ENCODE results near the gene CNTNAP5. TPM values are rescaled to one million over a fixed set of nuclear protein-coding genes. Genes with fewer than 3 reads are reported as not detected.

CNTNAP5 gene
- total RNA-seq, 4 donors from 2014 or later: 0.17 TPM; not detected in 3

DNA sequence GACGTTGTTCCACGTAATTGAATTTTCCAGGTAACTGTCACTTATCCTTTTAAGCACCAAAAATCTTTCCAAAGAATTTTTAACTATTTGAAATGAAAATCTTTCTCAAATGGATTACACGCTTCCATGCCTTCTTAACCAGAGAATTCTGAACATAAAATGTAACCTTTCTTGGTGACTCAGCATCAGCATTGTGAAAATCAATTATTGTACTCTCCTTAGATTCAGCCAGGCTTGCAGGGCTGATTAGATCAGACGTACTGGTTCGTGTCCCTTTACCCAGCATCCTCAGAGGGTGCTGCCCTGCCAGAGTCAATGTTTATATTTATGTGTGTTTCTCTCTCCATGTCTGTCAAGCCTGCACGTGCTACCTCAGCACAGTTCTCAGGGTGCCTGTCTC lies 623.9 kb downstream of the CNTNAP5 start:
- H3K4me1 ChIP-seq: no peaks in the 10 kb centered on the region
- no peak overlapping the region for H3K4me3 ChIP-seq
- H3K27me3 ChIP-seq: no peaks in the 10 kb centered on the region
- intact Hi-C loops (cut with DNase I): no loop called here
- H3K9me3 ChIP-seq: no peaks in the 10 kb centered on the region
- no peak overlapping the region for H3K27ac ChIP-seq (replicated peaks in 1 of 4)
- TF ChIP-seq EP300 (IDR thresholded peaks at IDR 0.05) (no peak), POLR2AphosphoS5 (IDR thresholded peaks at IDR 0.05) (no peak), POLR2A (IDR thresholded peaks at IDR 0.05; ENCODE audit: low read depth) (no peak)
- TF ChIP-seq, protein P1, sequence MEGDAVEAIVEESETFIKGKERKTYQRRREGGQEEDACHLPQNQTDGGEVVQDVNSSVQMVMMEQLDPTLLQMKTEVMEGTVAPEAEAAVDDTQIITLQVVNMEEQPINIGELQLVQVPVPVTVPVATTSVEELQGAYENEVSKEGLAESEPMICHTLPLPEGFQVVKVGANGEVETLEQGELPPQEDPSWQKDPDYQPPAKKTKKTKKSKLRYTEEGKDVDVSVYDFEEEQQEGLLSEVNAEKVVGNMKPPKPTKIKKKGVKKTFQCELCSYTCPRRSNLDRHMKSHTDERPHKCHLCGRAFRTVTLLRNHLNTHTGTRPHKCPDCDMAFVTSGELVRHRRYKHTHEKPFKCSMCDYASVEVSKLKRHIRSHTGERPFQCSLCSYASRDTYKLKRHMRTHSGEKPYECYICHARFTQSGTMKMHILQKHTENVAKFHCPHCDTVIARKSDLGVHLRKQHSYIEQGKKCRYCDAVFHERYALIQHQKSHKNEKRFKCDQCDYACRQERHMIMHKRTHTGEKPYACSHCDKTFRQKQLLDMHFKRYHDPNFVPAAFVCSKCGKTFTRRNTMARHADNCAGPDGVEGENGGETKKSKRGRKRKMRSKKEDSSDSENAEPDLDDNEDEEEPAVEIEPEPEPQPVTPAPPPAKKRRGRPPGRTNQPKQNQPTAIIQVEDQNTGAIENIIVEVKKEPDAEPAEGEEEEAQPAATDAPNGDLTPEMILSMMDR (IDR thresholded peaks at IDR 0.05): no peak
- H3K36me3 ChIP-seq: no peaks in the 10 kb centered on the region
- WGBS: 81% methylated on average over 6 of the region's 6 CpGs
- no peak for DNase-seq (ENCODE audit: extremely low spot score)

DNA sequence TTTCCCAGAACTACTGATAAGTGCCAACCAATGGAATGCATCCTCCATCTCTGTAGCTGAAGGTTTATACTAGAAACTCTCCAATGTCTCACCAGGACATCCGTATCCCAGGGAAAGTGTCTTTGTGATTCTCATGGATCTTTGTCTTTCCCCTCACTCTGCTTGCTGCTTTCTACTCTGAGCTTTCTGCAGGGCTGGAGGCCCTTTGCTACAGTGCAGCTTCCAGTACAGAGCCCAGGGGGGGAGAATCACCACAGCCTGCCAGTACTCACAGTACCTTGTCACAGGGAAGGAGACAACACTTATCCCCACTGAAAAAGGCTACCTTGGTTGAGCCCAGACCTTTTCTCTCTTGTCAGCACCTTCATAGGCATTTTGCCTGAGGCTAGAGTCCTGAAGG lies 627.0 kb downstream of the CNTNAP5 start:
- Histone ChIP-seq H3K27me3 (no peaks in the 10 kb centered on the region), H3K9me3 (no peaks in the 10 kb centered on the region), H3K27ac (replicated peaks in 1 of 4) (no peak overlapping the region), H3K4me1 (no peaks in the 10 kb centered on the region), H3K4me3 (no peak overlapping the region), H3K36me3 (no peaks in the 10 kb centered on the region)
- intact Hi-C loops (cut with DNase I): no loop called here
- no peak for DNase-seq (ENCODE audit: extremely low spot score)
- WGBS: 95% methylated on average over 1 of the region's 1 CpG
- TF ChIP-seq, protein P1 (IDR thresholded peaks at IDR 0.05): no peak
- TF ChIP-seq POLR2A (IDR thresholded peaks at IDR 0.05; ENCODE audit: low read depth): no peak

- no peaks in the 10 kb centered on the region for H3K4me1 ChIP-seq
- no peaks in the 10 kb centered on the region for H3K36me3 ChIP-seq
- no peaks in the 10 kb centered on the region for H3K27me3 ChIP-seq
- TF ChIP-seq POLR2AphosphoS5 (IDR thresholded peaks at IDR 0.05): no peak
- no peak for TF ChIP-seq POLR2A (IDR thresholded peaks at IDR 0.05; ENCODE audit: low read depth)
- TF ChIP-seq, protein P1 (IDR thresholded peaks at IDR 0.05): no peak
- TF ChIP-seq EP300 (IDR thresholded peaks at IDR 0.05): no peak
- no peak for DNase-seq (ENCODE audit: extremely low spot score)
- no peak overlapping the region for H3K27ac ChIP-seq (replicated peaks in 1 of 4)
- intact Hi-C loops (cut with DNase I): no loop called here
- 64% methylated on average over 3 of the region's 3 CpGs for WGBS
- H3K4me3 ChIP-seq: no peak overlapping the region
- H3K9me3 ChIP-seq: no peaks in the 10 kb centered on the region
Measured at GRCh38 chr2:124658373-124658772, 633.3 kb downstream of the CNTNAP5 start.

DNA sequence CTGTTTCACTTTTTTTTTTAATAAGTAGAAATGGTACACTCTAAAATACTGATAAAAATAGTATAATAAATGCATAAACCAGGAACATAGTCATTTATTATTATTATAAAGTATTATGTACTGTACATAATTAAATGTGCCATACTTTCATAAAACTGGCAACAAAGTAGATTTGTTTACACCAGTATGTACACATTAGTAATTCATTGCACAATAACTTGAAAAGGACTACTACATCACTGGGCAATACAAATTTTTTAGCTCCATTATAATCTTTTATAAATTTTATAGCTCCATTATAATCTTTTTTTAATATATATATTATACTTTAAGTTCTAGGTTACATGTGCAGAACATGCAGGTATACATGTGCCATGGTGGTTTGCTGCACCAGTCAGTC lies 636.5 kb downstream of the CNTNAP5 start:
- no peak for DNase-seq (ENCODE audit: extremely low spot score)
- H3K27ac ChIP-seq (replicated peaks in 1 of 4): no peak overlapping the region
- no peaks in the 10 kb centered on the region for H3K27me3 ChIP-seq
- TF ChIP-seq POLR2A (IDR thresholded peaks at IDR 0.05; ENCODE audit: low read depth) (no peak), EP300 (IDR thresholded peaks at IDR 0.05) (no peak), POLR2AphosphoS5 (IDR thresholded peaks at IDR 0.05) (no peak)
- TF ChIP-seq, protein P1 (IDR thresholded peaks at IDR 0.05): no peak
- no peak overlapping the region for H3K4me3 ChIP-seq
- intact Hi-C loops (cut with DNase I): no loop called here
- no peaks in the 10 kb centered on the region for H3K36me3 ChIP-seq
- H3K4me1 ChIP-seq: no peaks in the 10 kb centered on the region
- H3K9me3 ChIP-seq: no peaks in the 10 kb centered on the region

DNA sequence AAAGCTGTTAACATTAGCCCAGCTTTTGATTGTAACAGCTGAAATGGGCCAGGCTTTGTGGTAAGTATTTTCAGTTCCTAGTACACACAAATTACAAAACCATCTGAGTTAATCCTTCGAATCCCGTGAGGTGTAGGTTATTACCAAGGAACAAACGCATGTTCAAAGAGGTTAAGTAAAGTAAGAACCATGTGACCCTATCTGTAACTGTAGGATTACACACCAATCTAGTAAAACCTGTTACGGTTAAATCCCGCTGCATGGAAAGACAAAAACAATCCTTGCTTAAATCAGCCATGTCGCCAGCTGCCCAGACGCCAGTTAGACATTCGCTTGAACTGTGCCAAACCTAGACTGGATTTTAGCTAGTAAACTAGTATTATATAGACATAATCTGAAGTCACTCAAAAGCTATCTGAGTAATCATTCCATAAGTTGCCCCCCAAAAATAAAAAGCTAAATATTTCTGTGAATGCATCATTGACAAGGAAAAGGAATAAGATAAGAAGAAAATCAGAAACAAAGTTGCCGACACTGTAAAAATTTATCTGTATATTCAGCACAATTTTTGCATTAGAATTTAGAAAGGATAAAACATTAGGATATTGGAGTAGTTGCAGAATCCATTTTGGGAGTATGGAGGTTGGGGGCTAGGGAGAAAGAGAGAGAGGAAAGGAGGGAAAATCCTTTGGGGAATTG lies 638.0 kb downstream of the CNTNAP5 start:
- Histone ChIP-seq H3K27ac (replicated peaks in 1 of 4) (no peak overlapping the region), H3K4me3 (no peak overlapping the region), H3K36me3 (no peaks in the 10 kb centered on the region), H3K4me1 (no peaks in the 10 kb centered on the region), H3K27me3 (no peaks in the 10 kb centered on the region), H3K9me3 (no peaks in the 10 kb centered on the region)
- no peak for TF ChIP-seq EP300 (IDR thresholded peaks at IDR 0.05)
- TF ChIP-seq POLR2A (IDR thresholded peaks at IDR 0.05; ENCODE audit: low read depth): no peak
- TF ChIP-seq POLR2AphosphoS5 (IDR thresholded peaks at IDR 0.05): no peak
- TF ChIP-seq, protein P1 (IDR thresholded peaks at IDR 0.05): no peak
- DNase-seq (ENCODE audit: extremely low spot score): no peak
- WGBS: 93% methylated on average over 9 of the region's 9 CpGs
- intact Hi-C loops (cut with DNase I): no loop called here

All from esophagus muscularis mucosa (tissue), 4 donors.